Right renal pelvis (tissue), 4 donors: ENCODE measurements around the gene MYO16. TPM values are rescaled to one million over a fixed set of nuclear protein-coding genes. Genes with fewer than 3 reads are reported as not detected.

Experiments
- DNase-seq, 4 donors: peaks; one replicate each; pipeline ENCODE4 v3.0.0-alpha.2; 2013; ENCODE audit warnings: low read depth in 4 of 4, low spot score in 3 of 4, missing footprints in 1 of 4
- polyA plus RNA-seq, 4 donors: library from polyadenylated mRNA; unstranded; fragments of 120-200 nt; gene quantifications; one replicate each; pipeline ENCODE4 v1.2.1, GENCODE V29; 2013; ENCODE audit not compliant: insufficient read length in 4 of 4

The MYO16 gene
- polyA plus RNA-seq, 4 donors = 0.40 to 0.77 (median 0.53) TPM

GRCh38 chr13:108657519-108657918, 28.1 kb downstream of the MYO16 start:
- no peak for DNase-seq

DNA sequence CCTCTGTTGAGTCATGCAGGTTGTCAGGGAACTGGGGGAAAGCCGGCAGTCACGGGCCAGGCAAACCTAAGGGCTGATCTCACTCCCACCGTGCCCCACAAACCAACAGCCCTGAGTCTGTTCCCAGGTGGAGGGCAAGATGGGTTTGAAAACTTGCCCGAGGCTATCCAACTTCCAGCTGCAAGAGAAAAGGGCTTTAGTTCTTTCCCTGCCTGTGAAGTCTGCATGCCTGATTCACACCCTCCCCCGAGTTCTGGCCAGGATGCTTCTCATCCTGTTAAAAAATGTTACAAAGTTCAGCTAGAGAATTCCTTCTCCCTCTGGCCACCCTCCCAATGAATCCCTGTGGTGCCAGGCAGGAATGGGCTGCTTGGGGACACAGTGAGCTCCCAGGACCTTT, 33.1 kb downstream of the MYO16 start:
- no peak for DNase-seq

GRCh38 chr13:108663710-108664109, 34.3 kb downstream of the MYO16 start:
- no peak for DNase-seq

- no peak for DNase-seq
These were observed 37.8 kb downstream of the MYO16 start for GRCh38 chr13:108667205-108667604.

DNA sequence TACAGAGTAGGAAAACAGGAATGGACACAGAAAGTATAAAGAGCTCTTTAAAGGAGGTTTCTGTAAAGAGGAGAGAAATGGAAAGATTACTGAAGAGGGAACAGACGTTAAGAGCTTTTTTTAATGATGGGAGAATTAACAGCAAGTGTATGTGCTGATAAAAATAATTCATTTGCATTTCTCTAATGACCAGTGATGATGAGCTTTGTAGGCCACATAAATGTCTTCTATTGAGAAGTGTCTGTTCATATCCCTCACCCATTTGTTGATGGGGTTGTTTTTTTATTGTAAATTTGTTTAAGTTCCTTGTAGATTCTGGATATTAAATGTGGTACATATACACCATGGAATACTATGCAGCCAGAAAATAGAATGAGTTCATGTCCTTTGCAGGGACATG, 40.0 kb downstream of the MYO16 start:
- DNase-seq = no peak

DNA sequence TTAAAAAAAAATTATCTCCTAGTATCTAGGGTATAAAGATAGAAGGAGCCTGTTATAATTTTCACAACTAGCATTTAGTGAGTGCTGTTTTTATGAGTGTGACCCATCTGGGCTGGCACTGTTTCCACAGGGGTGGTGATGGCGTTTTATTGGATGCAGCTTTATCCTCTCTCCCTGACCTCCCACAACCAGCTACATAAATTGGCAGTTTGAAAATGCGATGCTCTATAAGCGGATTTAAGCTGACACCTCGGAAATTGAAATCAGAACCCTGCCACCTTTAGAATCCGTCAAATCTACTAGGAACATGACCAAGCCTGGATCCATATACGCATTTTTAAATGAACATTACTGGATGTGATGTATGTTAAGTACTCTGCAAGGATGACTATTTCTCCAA, 44.9 kb downstream of the MYO16 start:
- DNase-seq = no peak

- DNase-seq = no peak
These were observed 45.4 kb downstream of the MYO16 start for GRCh38 chr13:108674771-108675170.

GRCh38 chr13:108676620-108677019, 47.2 kb downstream of the MYO16 start:
- no peak for DNase-seq

DNA sequence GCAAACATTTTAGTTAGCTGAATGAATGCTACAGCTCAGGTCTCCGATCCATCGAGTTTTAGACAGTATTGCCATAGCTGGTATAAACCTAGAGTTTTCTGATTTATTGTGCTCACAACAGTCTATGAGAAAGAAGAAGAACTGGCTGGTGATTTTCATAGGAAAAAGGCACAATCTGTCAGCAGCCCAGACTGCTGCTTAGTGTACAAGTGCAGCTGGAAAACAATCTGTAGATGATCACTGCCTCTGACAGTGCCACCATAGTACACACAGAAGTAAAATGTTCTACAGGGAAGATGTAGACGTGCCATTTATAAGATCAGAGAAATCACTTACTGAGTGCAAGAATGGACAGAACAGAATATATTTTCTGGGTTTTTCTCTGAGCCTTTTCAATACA, 48.4 kb downstream of the MYO16 start:
- no peak for DNase-seq

DNA sequence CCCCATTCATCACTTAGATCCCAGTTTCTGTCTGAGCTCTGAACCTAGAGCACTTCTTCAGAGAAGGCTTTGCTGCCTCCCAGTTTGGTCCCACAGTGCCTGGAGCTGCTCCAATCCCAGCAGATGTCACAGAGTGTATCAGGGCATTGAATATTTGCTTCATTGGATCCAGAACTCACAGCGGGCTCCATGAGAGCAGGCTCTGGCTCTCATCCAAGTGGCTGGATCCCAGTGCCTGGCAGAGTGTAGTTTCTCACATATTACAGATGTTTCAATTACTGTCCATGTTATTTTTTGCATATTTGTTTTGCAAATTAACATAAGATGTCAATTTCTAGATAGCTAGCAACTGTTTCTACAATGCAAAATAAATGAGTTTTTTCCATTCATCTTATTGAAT, 50.6 kb downstream of the MYO16 start:
- DNase-seq = no peak

DNA sequence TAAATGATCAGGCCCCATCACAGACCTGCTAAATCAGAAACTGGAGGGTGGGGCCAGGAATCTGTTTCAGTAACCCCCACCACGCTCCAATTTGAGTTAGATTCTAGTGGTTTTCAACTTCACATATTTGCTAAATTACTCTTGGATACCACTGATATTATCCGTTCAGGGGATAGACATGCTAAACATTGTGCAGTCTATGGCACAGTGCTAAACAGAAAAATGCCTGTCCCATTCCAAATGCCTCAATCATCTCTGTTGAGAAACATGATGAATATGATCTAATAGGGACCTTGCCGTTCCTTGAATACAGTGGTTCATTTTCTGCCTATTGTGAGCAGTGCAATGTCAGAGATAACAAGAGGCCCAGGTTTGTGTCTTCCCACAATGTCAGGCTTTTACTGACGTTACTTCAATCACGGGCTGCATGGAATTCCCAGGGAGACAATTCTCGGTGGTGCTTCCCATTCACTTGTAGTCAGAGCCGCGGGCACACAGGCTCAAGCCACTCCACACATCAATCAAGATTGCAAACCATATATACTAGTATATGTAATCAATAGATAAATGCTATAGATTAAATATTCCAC, 52.7 kb downstream of the MYO16 start:
- DNase-seq = no peak

- no peak for DNase-seq
These were observed 53.3 kb downstream of the MYO16 start for GRCh38 chr13:108682714-108683113.

DNA sequence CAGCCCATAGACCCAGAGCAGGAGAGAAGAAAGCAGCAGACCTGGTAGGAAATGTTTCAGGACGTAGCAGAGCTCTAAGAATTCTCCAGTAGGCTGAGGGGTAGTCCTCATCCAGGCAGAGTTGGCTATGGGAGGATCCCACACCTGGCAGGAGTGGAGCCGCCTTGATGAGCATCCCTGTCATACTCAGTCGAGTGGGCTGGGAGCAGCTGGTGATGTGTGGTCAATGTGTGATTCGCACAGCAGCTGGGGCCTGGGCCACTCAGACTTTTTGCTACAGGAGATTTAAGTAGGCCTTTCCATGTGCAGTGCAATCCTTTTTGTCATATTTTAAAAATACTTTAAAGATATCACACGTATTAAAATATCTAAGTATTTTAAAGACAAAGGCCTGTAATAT, 56.6 kb downstream of the MYO16 start:
- DNase-seq = no peak

- no peak for DNase-seq
These were observed 61.3 kb downstream of the MYO16 start for GRCh38 chr13:108690726-108691125.

GRCh38 chr13:108700422-108701170, 71.2 kb downstream of the MYO16 start:
- DNase-seq = no peak

GRCh38 chr13:108702171-108702570, 72.8 kb downstream of the MYO16 start:
- DNase-seq = no peak

DNA sequence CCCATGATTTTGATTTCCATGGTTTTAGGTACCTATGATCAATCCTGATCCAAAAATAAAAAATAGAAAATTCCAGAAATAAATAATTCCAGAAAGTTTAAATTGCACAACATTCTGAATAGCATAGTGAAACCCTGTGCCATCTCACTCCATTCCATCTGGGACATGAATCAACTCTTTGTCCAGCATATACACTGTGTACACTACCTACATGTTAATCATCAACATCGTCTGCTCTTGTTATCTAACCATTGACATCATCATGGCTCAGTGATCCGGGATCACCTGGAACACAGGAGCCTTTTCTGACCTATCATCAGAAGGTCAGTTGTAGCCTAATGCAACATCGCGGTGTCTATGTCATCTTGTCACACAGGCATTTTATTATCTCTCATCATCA, 75.6 kb downstream of the MYO16 start:
- DNase-seq = no peak

GRCh38 chr13:108707584-108707983, 78.2 kb downstream of the MYO16 start:
- no peak for DNase-seq

GRCh38 chr13:108708921-108709320, 79.5 kb downstream of the MYO16 start:
- DNase-seq = no peak

DNA sequence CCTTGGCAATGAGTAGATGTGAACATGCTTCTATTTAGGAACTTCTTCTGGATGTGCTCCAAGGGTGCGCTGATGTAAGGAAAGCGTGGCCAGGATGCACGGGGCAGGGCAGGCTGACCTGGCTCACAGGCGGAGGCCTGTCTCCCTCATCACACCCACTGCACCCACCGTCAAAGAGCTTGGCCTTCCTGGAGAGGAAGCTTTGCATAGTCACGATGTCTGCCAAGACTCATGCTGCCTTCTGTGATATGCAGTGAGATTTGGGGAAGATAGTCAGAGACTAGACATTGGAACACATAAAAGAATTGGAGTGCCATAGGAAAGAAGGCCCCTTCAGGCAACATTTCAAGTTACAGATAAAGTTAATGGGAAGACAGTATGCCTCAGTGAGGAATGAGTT, 82.0 kb downstream of the MYO16 start:
- no peak for DNase-seq

DNA sequence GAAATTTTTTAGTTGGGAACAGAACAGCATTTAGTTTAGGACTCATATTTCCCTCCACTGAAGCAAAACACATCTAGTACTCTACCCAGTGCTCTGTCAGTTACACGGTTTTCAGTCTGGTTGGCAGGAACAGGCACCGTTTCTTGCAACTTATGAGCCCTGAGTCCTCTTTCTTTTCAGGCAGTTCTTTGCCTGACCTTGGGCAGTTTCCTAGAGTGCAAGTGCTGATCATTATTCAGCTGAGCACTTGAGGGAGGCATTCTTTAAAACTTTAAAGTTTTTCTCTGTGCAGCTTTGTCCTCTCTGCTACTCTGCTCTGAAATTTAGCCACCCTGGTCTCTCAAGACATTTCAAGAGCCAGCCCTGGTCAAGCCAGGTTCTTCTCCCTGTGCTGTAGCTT, 96.1 kb downstream of the MYO16 start:
- DNase-seq = no peak

DNA sequence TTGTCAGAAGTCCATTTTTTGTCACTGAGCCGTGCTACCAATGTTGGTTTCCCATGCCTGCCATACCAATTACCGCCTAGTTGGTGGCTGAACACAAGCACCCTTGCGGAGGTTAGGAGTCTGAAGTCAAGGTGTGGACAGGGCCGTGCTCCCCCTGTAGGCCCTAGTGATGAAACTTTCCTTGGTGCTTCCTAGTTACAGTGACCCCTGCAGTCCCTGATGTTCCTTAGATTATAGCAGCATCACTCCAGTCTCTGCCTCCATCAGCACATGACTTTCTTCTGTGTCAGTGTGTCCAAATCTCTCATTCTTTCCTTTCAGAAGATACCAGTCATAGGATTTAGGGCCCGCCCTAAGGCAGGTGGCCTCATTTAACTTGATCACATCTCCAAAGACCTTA, 99.0 kb downstream of the MYO16 start:
- no peak for DNase-seq
